AG04450 (cell line): Measurements from ENCODE around the gene FYN. TPM values are rescaled to one million over a fixed set of nuclear protein-coding genes. Genes with fewer than 3 reads are reported as not detected.

Experiments
- CTCF ChIA-PET: fragments of 300-600, 350-600 bp; formaldehyde crosslinking; extraction: SDS; loops from one replicate; lab custom pipeline; 2022; ENCODE audit warnings: antibody characterized with exemption, inconsistent platforms; lab: Charles Lee
- POLR2A ChIA-PET: fragments of 350-600 bp; formaldehyde crosslinking; extraction: SDS; loops from one replicate; lab custom pipeline; 2021; ENCODE audit warnings: antibody characterized with exemption, inconsistent platforms; lab: Yijun Ruan, JAX
- DNase-seq: peaks from one replicate; pipeline ENCODE4 v3.0.0-alpha.2; 2011; ENCODE audit warnings: low read depth, low spot score
- H3K27ac ChIP-seq: one replicate; pipeline ENCODE4 v1.5.1; 2012; ENCODE audit warnings: low read depth, low read length, control low read depth
- H3K27me3 ChIP-seq: one replicate; pipeline ENCODE4 v1.6.0; 2012; ENCODE audit warnings: low read length; ENCODE audit not compliant: control insufficient read depth, insufficient read depth
- H3K4me3 ChIP-seq: 2 replicates; pipeline ENCODE4 v1.5.1; 2011; ENCODE audit warnings: mild to moderate bottlenecking, low read depth, low read length, control low read depth
- H3K9me3 ChIP-seq: 2 replicates; pipeline ENCODE4 v1.5.1; 2012; ENCODE audit warnings: low read length; ENCODE audit not compliant: control insufficient read depth, insufficient read depth
- CTCF ChIP-seq: IDR thresholded peaks from 2 replicates; pipeline ENCODE4 v1.5.1; 2011; ENCODE audit warnings: low read depth, low read length, control low read depth, inconsistent platforms
- polyA plus RNA-seq: library from polyadenylated mRNA; depleted of rRNA; stranded (reverse); fragments of >200 nt; gene quantifications from 2 replicates; pipeline ENCODE4 v1.2.3, GENCODE V29; 2011

FYN gene
- polyA plus RNA-seq, 1 experiment: 29.0 TPM

GRCh38 chr6:111759836-111760785 is 113.1 kb downstream of the FYN start:
- TF ChIP-seq CTCF: no peak
- Histone ChIP-seq H3K4me3 (no peak overlapping the region; the same call in none of the 2 replicates), H3K27me3 (no peaks in the 10 kb centered on the region), H3K27ac (peak overlapping the region; percentile 81), H3K9me3 (no peaks in the 10 kb centered on the region)
- ChIA-PET POLR2A (interaction anchor here (0.7 kb wide), 1 partner anchor 165 kb away, joined by 4 read pairs; no protein-coding TSS in a partner anchor), CTCF (interaction anchor here (0.6 to 1.3 kb wide), 2 partner anchors 34 to 214 kb away, joined by 3 read pairs; no protein-coding TSS in a partner anchor)
- peak; percentile 71 for DNase-seq

- POLR2A ChIA-PET: no interaction called here
- peak overlapping the region; percentile 21 for H3K4me3 ChIP-seq
Measured at GRCh38 chr6:111759331-111759835, 113.9 kb downstream of the FYN start.

GRCh38 chr6:111758608-111759329 is 114.5 kb downstream of the FYN start:
- ChIA-PET CTCF (interaction anchor here (0.5 kb wide), 1 partner anchor 316 kb away, joined by 5 read pairs; no protein-coding TSS in a partner anchor), POLR2A (no interaction called here)
- no peak overlapping the region for H3K4me3 ChIP-seq

More at GRCh38 chr6:111759331-111759835, 113.9 kb downstream of the FYN start:
- no peak for TF ChIP-seq CTCF
- H3K27ac ChIP-seq: peak overlapping the region; percentile 81
- no peaks in the 10 kb centered on the region for H3K27me3 ChIP-seq
- no peak for DNase-seq
- CTCF ChIA-PET: interaction anchor here (0.5 to 1.3 kb wide), 3 partner anchors 34 to 316 kb away, joined by 3 to 5 read pairs (median 3); no protein-coding TSS in a partner anchor
- H3K9me3 ChIP-seq: no peaks in the 10 kb centered on the region

GRCh38 chr6:111757342-111757741 is 115.9 kb downstream of the FYN start:
- Histone ChIP-seq H3K27ac (no peak overlapping the region), H3K4me3 (no peak overlapping the region), H3K9me3 (no peaks in the 10 kb centered on the region), H3K27me3 (no peaks in the 10 kb centered on the region)
- POLR2A ChIA-PET: no interaction called here
- no peak for TF ChIP-seq CTCF
- DNase-seq: no peak
- CTCF ChIA-PET: no interaction called here

More at GRCh38 chr6:111758608-111759329, 114.5 kb downstream of the FYN start:
- no peak for DNase-seq
- Histone ChIP-seq H3K27ac (no peak overlapping the region), H3K9me3 (no peaks in the 10 kb centered on the region), H3K27me3 (no peaks in the 10 kb centered on the region)
- no peak for TF ChIP-seq CTCF
